SK-N-SH treated with all-trans-retinoic acid at 6 μM for 48 hours (cell line): Measurements from ENCODE around the gene ACP3.

Source experiments
- CREB5 ChIP-seq: fragments of 250-450 bp; sonication (Bioruptor Pico); IDR thresholded peaks from 2 replicates; pipeline ENCODE4 v1.5.1; 2020; ENCODE audit warnings: low read depth, mild to moderate bottlenecking, moderate library complexity
- CSRNP3 ChIP-seq: fragments of 250-450 bp; sonication (Bioruptor Pico); IDR thresholded peaks from 2 replicates; pipeline ENCODE4 v1.5.1; 2021; ENCODE audit warnings: mild to moderate bottlenecking, moderate library complexity
- ESRRG ChIP-seq: fragments of 250-450 bp; sonication (Bioruptor Pico); IDR thresholded peaks from 2 replicates; pipeline ENCODE4 v1.6.1; 2021; ENCODE audit warnings: mild to moderate bottlenecking
- PATZ1 ChIP-seq: fragments of 250-450 bp; sonication (Bioruptor Pico); IDR thresholded peaks from 2 replicates; pipeline ENCODE4 v1.8.0; 2020; ENCODE audit warnings: mild to moderate bottlenecking, moderate library complexity, borderline replicate concordance
- PPARA ChIP-seq: fragments of 250-450 bp; sonication (Bioruptor Pico); IDR thresholded peaks from 2 replicates; pipeline ENCODE4 v1.5.0; 2020; ENCODE audit warnings: mild to moderate bottlenecking, borderline replicate concordance
- ZNF8 ChIP-seq: fragments of 450-650 bp; formaldehyde crosslinking; IDR thresholded peaks from 2 replicates; pipeline ENCODE4 v1.5.0; 2020; ENCODE audit warnings: mild to moderate bottlenecking, moderate library complexity

- no peak for TF ChIP-seq ZNF8 (CRISPR knock-in tag)
- no peak for TF ChIP-seq CREB5
- no peak for TF ChIP-seq PATZ1
- TF ChIP-seq PPARA, result no peak
- no peak for TF ChIP-seq ESRRG
- no peak for TF ChIP-seq CSRNP3 (CRISPR knock-in tag)
Measured at GRCh38 chr3:132317229-132317948, at the start of gene ACP3.
